Measurements from ENCODE around the gene AMDHD2.
A peak's percentile ranks its signal among the peaks of the same experiment; 100 is the strongest.
"Not testable (repeated sequence)": the region's sequence is repeated elsewhere in the genome, so short reads cannot be mapped to it uniquely, and the experiment has no call there.

AMDHD2 gene

GRCh38 chr16:2517954-2518605 is 2.1 kb upstream of the AMDHD2 start:
- no peak for DNase-seq (ENCODE audit: low read depth)

GRCh38 chr16:2518823-2519710 is 1.1 kb upstream of the AMDHD2 start:
- DNase-seq (ENCODE audit: low read depth), result no peak

- DNase-seq (ENCODE audit: low read depth), result no peak
Measured at GRCh38 chr16:2519711-2520080, 475 bp upstream of the AMDHD2 start.

GRCh38 chr16:2520784-2521531 is 787 bp downstream of the AMDHD2 start:
- peak; percentile 37 for DNase-seq (ENCODE audit: low read depth)

- DNase-seq (ENCODE audit: low read depth), result no peak
Measured at GRCh38 chr16:2523801-2524231, 3.6 kb downstream of the AMDHD2 start.

- no peak for DNase-seq (ENCODE audit: low read depth)
Measured at GRCh38 chr16:2524339-2524938, 4.3 kb downstream of the AMDHD2 start.

GRCh38 chr16:2526135-2526534 is 6.0 kb downstream of the AMDHD2 start:
- DNase-seq (ENCODE audit: low read depth), result no peak

GRCh38 chr16:2527071-2527783 is 7.1 kb downstream of the AMDHD2 start:
- no peak for DNase-seq (ENCODE audit: low read depth)

GRCh38 chr16:2527784-2528100 is 7.6 kb downstream of the AMDHD2 start:
- no peak for DNase-seq (ENCODE audit: low read depth)

- no peak for DNase-seq (ENCODE audit: low read depth)
Measured at GRCh38 chr16:2528161-2529060, 8.2 kb downstream of the AMDHD2 start.

- no peak for DNase-seq (ENCODE audit: low read depth)
Measured at GRCh38 chr16:2529061-2529931, 9.1 kb downstream of the AMDHD2 start.

GRCh38 chr16:2529961-2530628 is 9.9 kb downstream of the AMDHD2 start:
- no peak for DNase-seq (ENCODE audit: low read depth)

- no peak for DNase-seq (ENCODE audit: low read depth)
Measured at GRCh38 chr16:2530629-2531318, 10.6 kb downstream of the AMDHD2 start.

- DNase-seq (ENCODE audit: low read depth), result no peak
Measured at GRCh38 chr16:2531371-2531695, 11.2 kb downstream of the AMDHD2 start, which contains the start of gene CEMP1. Gene CEMP1 (minus strand): TSS chr16:2531408. CDS start chr16:2531073, 335 bp downstream.

- DNase-seq (ENCODE audit: low read depth), result peak; percentile 97
Measured at GRCh38 chr16:2531696-2532493, 11.7 kb downstream of the AMDHD2 start.

- peak; percentile 60 for DNase-seq (ENCODE audit: low read depth)
Measured at GRCh38 chr16:2532494-2533141, 12.4 kb downstream of the AMDHD2 start.

GRCh38 chr16:2533142-2533755 is 13.1 kb downstream of the AMDHD2 start:
- not testable (repeated sequence) for DNase-seq (ENCODE audit: low read depth)

Measured in activated T-cell treated with anti-CD3 and anti-CD28 coated beads for 48 hours (primary cell).